K562 (cell line): ENCODE data around the gene BRINP2. TPM values are rescaled to one million over a fixed set of nuclear protein-coding genes. Genes with fewer than 3 reads are reported as not detected.

Source experiments
- ATAC-seq: fragments of 200-7000 bp; cut with Tn5 transposase; 3 replicates; pipeline ENCODE4 v1.9.1; 2020; ENCODE audit warnings: moderate library complexity
- BruUV-seq: library from RNA; stranded (reverse); fragments of 400-500 nt; replicated peaks from 2 replicates; lab custom pipeline; 2021; lab: Mats Ljungman, UMichigan
- CTCF ChIA-PET: fragments of 300-600 bp; formaldehyde crosslinking; extraction: SDS; loops from one replicate; lab custom pipeline; 2021; ENCODE audit warnings: low intra/inter-chr PET ratio; lab: Yijun Ruan, JAX
- POLR2A ChIA-PET: fragments of 300-600, 350-650 bp; sonication (Branson Sonifier 250); formaldehyde crosslinking; extraction: SDS; loops from one replicate; lab custom pipeline; 2021; ENCODE audit warnings: antibody characterized with exemption, inconsistent platforms; lab: Yijun Ruan, JAX
- DNase-seq, 4 experiments: peaks; one replicate each; pipeline versions ENCODE4 v3.0.0 to v3.0.0-alpha.2; 2011 to 2018; ENCODE audit warnings: low spot score in 3 of 4, mixed read lengths in 3 of 4; ENCODE audit errors: extremely low read depth in 1 of 4
- FAIRE-seq: peaks from 2 replicates; lab custom pipeline; 2011; peaks lifted over from hg19 to GRCh38; lab: Jason Lieb, UNC
- H2AFZ ChIP-seq: 2 replicates; pipeline ENCODE4 v1.6.0; 2011; ENCODE audit warnings: low read depth, low read length, control low read depth, inconsistent platforms
- H3K27ac ChIP-seq: fragments of 200-600 bp; 3 replicates; pipeline ENCODE4 v1.8.0; 2011; ENCODE audit warnings: low read depth, mild to moderate bottlenecking, control low read depth, inconsistent platforms, low read length, moderate library complexity, mixed read lengths; ENCODE audit errors: extremely low read depth
- H3K27me3 ChIP-seq, 2 experiments: fragments of 300-600 bp in 1 of 2; 2 replicates in 1 of 2; 3 replicates in 1 of 2; pipeline versions ENCODE4 v1.6.0 to v1.8.0; 2011; ENCODE audit warnings: inconsistent platforms in 2 of 2, low read length in 2 of 2, mild to moderate bottlenecking in 1 of 2, mixed read lengths in 1 of 2, moderate library complexity in 1 of 2; ENCODE audit not compliant: control insufficient read depth in 2 of 2, insufficient read depth in 2 of 2
- H3K36me3 ChIP-seq: fragments of 300-600 bp; 3 replicates; pipeline ENCODE4 v1.8.0; 2011; ENCODE audit warnings: mild to moderate bottlenecking, low read length, inconsistent platforms; ENCODE audit not compliant: control insufficient read depth, insufficient read depth
- H3K4me1 ChIP-seq, 2 experiments: fragments of 200-600 bp in 1 of 2; replicated peaks in 1 of 2; 2 replicates in 1 of 2; 3 replicates in 1 of 2; pipeline versions ENCODE4 v1.5.1 to v1.8.0; 2011; ENCODE audit warnings: inconsistent platforms in 2 of 2, low read length in 2 of 2, mild to moderate bottlenecking in 1 of 2, mixed read lengths in 1 of 2, moderate library complexity in 1 of 2; ENCODE audit not compliant: control insufficient read depth in 2 of 2, insufficient read depth in 2 of 2
- H3K4me2 ChIP-seq: 2 replicates; pipeline ENCODE4 v1.6.1; 2011; ENCODE audit warnings: low read length, control low read depth, inconsistent platforms, mixed read lengths; ENCODE audit not compliant: insufficient read depth
- H3K4me3 ChIP-seq: fragments of 200-600 bp; sonication (generic), shearing (Covaris generic); 2 replicates; pipeline ENCODE4 v1.5.1; 2016; ENCODE audit warnings: control low read depth, inconsistent platforms
- H3K79me2 ChIP-seq: fragments of 200-600 bp; 3 replicates; pipeline ENCODE4 v1.8.0; 2011; ENCODE audit warnings: low read length, inconsistent platforms; ENCODE audit not compliant: control insufficient read depth, insufficient read depth
- H3K9ac ChIP-seq, 2 experiments: 2 replicates each; pipeline versions ENCODE4 v1.6.0 to v1.6.1; 2011; ENCODE audit warnings: low read depth in 2 of 2, low read length in 2 of 2, control low read depth in 1 of 2, inconsistent platforms in 1 of 2, mild to moderate bottlenecking in 1 of 2, mixed read lengths in 1 of 2; ENCODE audit not compliant: insufficient read depth in 1 of 2
- H3K9me1 ChIP-seq: one replicate; pipeline ENCODE4 v1.6.0; 2011; ENCODE audit warnings: inconsistent platforms, mild to moderate bottlenecking, low read length, moderate library complexity; ENCODE audit not compliant: control insufficient read depth, insufficient read depth
- H3K9me3 ChIP-seq: replicated peaks from 2 replicates; pipeline ENCODE4 v1.5.1; 2011; ENCODE audit warnings: low read depth, low read length, inconsistent platforms; ENCODE audit not compliant: control insufficient read depth, insufficient read depth
- H4K20me1 ChIP-seq: replicated peaks from 2 replicates; pipeline ENCODE4 v1.6.1; 2011; ENCODE audit warnings: low read length, inconsistent platforms, mixed read lengths; ENCODE audit not compliant: control insufficient read depth, insufficient read depth
- GATA2 ChIP-seq: sonication (generic); formaldehyde crosslinking; IDR thresholded peaks from 2 replicates; pipeline ENCODE4 v1.4.0; 2020; ENCODE audit warnings: mild to moderate bottlenecking, missing genetic modification reagents
- MEF2A ChIP-seq: IDR thresholded peaks from 2 replicates; pipeline ENCODE4 v1.6.1; 2011; ENCODE audit warnings: low read depth, mild to moderate bottlenecking, low read length, moderate library complexity; ENCODE audit not compliant: control insufficient read depth
- MLX ChIP-seq, 2 experiments: fragments of 450-650 bp in 1 of 2; sonication (generic) in 1 of 2; formaldehyde crosslinking; conservative IDR thresholded peaks; 2 replicates each; pipeline versions ENCODE4 v1.4.0 to v1.8.1; 2020 to 2022; ENCODE audit warnings: mild to moderate bottlenecking in 1 of 2, missing genetic modification reagents in 1 of 2
- NKRF ChIP-seq: fragments of 450-650 bp; IDR thresholded peaks from 2 replicates; pipeline ENCODE4 v1.6.1; 2016; ENCODE audit warnings: borderline replicate concordance
- RBM17 ChIP-seq: fragments of 200-400 bp; formaldehyde crosslinking; IDR thresholded peaks from 2 replicates; pipeline ENCODE4 v1.6.1; 2017; ENCODE audit warnings: low read depth, mild to moderate bottlenecking, low read length, borderline replicate concordance
- TCFL5 ChIP-seq: fragments of 250-450 bp; sonication (Bioruptor Pico); conservative IDR thresholded peaks from 2 replicates; pipeline ENCODE4 v1.6.1; 2021; ENCODE audit warnings: mild to moderate bottlenecking, moderate library complexity, matching md5 sums
- ZC3H8 ChIP-seq: fragments of 450-650 bp; IDR thresholded peaks from 2 replicates; pipeline ENCODE4 v1.6.1; 2017
- ZFX ChIP-seq: sonication (generic); formaldehyde crosslinking; IDR thresholded peaks from 2 replicates; pipeline ENCODE4 v1.8.0; 2022; ENCODE audit warnings: mild to moderate bottlenecking, missing genetic modification reagents, moderate library complexity
- ZNF274 ChIP-seq: IDR thresholded peaks from 2 replicates; pipeline ENCODE4 v1.6.1; 2011; ENCODE audit warnings: low read depth, mild to moderate bottlenecking, low read length, moderate library complexity, borderline replicate concordance
- WGBS: fragments of 100-300 bp; shearing (Covaris generic); methylation state at CpG from one replicate; pipeline ENCODE4 v1.1.6; 2016; ENCODE audit warnings: low coverage, mixed read lengths; ENCODE audit not compliant: insufficient coverage; ENCODE audit errors: missing lambda C conversion rate; 5-methylcytosine and 5-hydroxymethylcytosine counted together
- in situ Hi-C: fragments of 300-500 bp; cut with MboI; formaldehyde crosslinking; loops from 4 replicates; pipeline ENCODE4 v1.15.0; 2018; ENCODE audit warnings: inconsistent platforms, mixed read lengths
- intact Hi-C: fragments of 100-400 bp; cut with micrococcal nuclease; formaldehyde crosslinking; loops from 2 replicates; pipeline ENCODE4 v1.14.2; 2022
- polyA plus RNA-seq, 8 experiments: library from polyadenylated mRNA; depleted of rRNA in 4 of 8; stranded (reverse) in 5 of 8; unstranded in 3 of 8; fragments of >200 nt; fragmentation: Nextera tagmentation in 2 of 8; fragmentation: Illumina TruSeq in 1 of 8; extraction: Ambion mirVana in 2 of 8; extraction: Trizol in 1 of 8; gene quantifications; 2 replicates each; pipeline versions ENCODE4 v1.2.1 to v1.2.3, GENCODE V29; 2011 to 2014; ENCODE audit warnings: inconsistent platforms in 1 of 8, missing spikeins in 1 of 8
- total RNA-seq, 7 experiments: library from RNA; depleted of rRNA in 6 of 7; stranded (reverse); fragments of >200 nt in 6 of 7; fragmentation: Illumina TruSeq in 2 of 7; extraction: Trizol in 2 of 7; gene quantifications; 2 replicates each; pipeline versions ENCODE4 v1.2.1 to v1.2.3, GENCODE V29; 2011 to 2021; ENCODE audit warnings: low replicate concordance in 1 of 7

The BRINP2 gene
- total and polyA plus RNA-seq, 9 of the 15 experiments (the other 6 are each of a cell fraction or from before 2014, with no cell fraction given) = not detected

- H3K9ac ChIP-seq = no peak overlapping the region
- no peak for ATAC-seq
- TF ChIP-seq NKRF (no peak), ZFX (CRISPR knock-in tag) (no peak), GATA2 (no peak), MEF2A (no peak), MLX (CRISPR knock-in tag; conservative IDR thresholded peaks at IDR 0.05) (no peak), RBM17 (no peak), ZC3H8 (no peak), TCFL5 (CRISPR knock-in tag) (no peak), ZNF274 (no peak)
- BruUV-seq = no TSS peak
- intact Hi-C loops = no loop called here
- H4K20me1 ChIP-seq = no peaks in the 10 kb centered on the region
- no peak overlapping the region for H3K27ac ChIP-seq
- H2AFZ ChIP-seq = no peak overlapping the region
- POLR2A ChIA-PET = no interaction called here
- no peaks in the 10 kb centered on the region for H3K4me1 ChIP-seq
- no peak for DNase-seq
- no peaks in the 10 kb centered on the region for H3K36me3 ChIP-seq
- H3K27me3 ChIP-seq = no peaks in the 10 kb centered on the region
- H3K79me2 ChIP-seq = no peaks in the 10 kb centered on the region
- 4% methylated on average over 4 of the region's 4 CpGs for WGBS
- H3K9me3 ChIP-seq = no peaks in the 10 kb centered on the region
- in situ Hi-C loops = no loop called here
- no peak overlapping the region for H3K4me3 ChIP-seq
- H3K4me2 ChIP-seq = no peak overlapping the region
- H3K9me1 ChIP-seq = no peaks in the 10 kb centered on the region
- CTCF ChIA-PET = interaction anchor here (0.5 kb wide), 1 partner anchor 813 kb away, joined by 3 read pairs; no protein-coding TSS in a partner anchor
- FAIRE-seq = no peak
Observed at GRCh38 chr1:177208920-177209319, 38.2 kb downstream of the BRINP2 start.
